Neutrophil (primary cell): ENCODE measurements around the gene GPX2.
A peak's percentile ranks its signal among the peaks of the same experiment; 100 is the strongest.

Experiments
- H3K27ac ChIP-seq: fragments of 200-600 bp; sonication (generic); 2 replicates; pipeline ENCODE4 v1.5.1; 2016; ENCODE audit warnings: mild to moderate bottlenecking, moderate library complexity
- H3K27me3 ChIP-seq: fragments of 200-600 bp; sonication (generic); 2 replicates; pipeline ENCODE4 v1.6.0; 2016; ENCODE audit warnings: mild to moderate bottlenecking
- H3K36me3 ChIP-seq: fragments of 200-600 bp; sonication (generic); 2 replicates; pipeline ENCODE4 v1.5.1; 2017
- H3K4me1 ChIP-seq, 2 experiments: fragments of 200-600 bp in 1 of 2; sonication (generic) in 1 of 2; 1 replicate in 1 of 2; 2 replicates in 1 of 2; pipeline versions ENCODE4 v1.5.1 to v1.6.1; 2013 to 2016; ENCODE audit warnings: low read depth in 1 of 2, low read length in 1 of 2, mild to moderate bottlenecking in 1 of 2, moderate library complexity in 1 of 2; ENCODE audit not compliant: control insufficient read depth in 1 of 2, insufficient read depth in 1 of 2
- H3K4me3 ChIP-seq, 2 experiments: fragments of 200-600 bp in 1 of 2; sonication (generic) in 1 of 2; 1 replicate in 1 of 2; 2 replicates in 1 of 2; pipeline ENCODE4 v1.5.1; 2013 to 2016; ENCODE audit warnings: low read depth in 1 of 2, low read length in 1 of 2, mild to moderate bottlenecking in 1 of 2, moderate library complexity in 1 of 2
- H3K9me3 ChIP-seq: fragments of 200-600 bp; sonication (generic); 2 replicates; pipeline ENCODE4 v1.5.1; 2016
- TF ChIP-seq, protein P1 (sequence below): fragments of 200-600 bp; sonication (generic); IDR thresholded peaks from 2 replicates; pipeline ENCODE4 v1.5.1; 2016; ENCODE audit warnings: antibody characterized with exemption

The GPX2 gene

DNA sequence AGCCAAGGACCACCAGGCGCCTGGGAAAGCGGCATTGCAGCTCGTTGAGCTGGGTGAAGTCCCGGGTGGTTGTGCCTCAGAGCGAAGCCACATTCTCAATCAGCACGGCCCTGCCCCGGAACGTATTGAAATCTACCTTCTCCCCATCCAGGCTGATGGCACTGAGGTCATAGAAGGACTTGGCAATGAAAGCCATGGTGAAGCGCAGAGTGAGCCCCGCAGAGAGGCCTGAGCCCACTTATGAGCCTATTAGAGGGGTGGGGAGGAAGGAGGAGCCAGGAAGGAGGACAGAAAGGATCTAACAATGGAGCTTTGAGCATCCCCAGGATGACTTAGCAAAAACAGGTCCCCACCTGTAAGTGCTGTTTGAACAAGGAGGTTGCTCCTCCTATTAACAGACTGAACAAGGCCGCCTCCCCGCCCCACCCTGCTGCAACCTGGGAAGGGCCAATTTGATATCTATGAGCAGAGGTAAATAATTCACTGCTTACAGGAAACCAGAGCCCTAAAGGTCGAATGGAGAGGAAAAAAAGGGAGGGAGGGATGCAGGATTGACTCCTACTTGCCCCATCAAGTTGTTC lies at the start of gene GPX2:
GPX2 (minus strand) TSS at position 215 of the 581 bp plus-strand sequence; CDS start at position 196, 19 bp downstream.
- Histone ChIP-seq H3K27me3 (no peaks in the 10 kb centered on the region), H3K9me3 (no peaks in the 10 kb centered on the region), H3K4me3 (no peak within 1 kb of the TSS), H3K36me3 (peaks cover 43% of the 10 kb centered on the region), H3K27ac (peak within 1 kb of the TSS; percentile 58), H3K4me1 (peaks cover 30 to 51% of the 10 kb centered on the region in 2 experiments)
- TF ChIP-seq, protein P1, sequence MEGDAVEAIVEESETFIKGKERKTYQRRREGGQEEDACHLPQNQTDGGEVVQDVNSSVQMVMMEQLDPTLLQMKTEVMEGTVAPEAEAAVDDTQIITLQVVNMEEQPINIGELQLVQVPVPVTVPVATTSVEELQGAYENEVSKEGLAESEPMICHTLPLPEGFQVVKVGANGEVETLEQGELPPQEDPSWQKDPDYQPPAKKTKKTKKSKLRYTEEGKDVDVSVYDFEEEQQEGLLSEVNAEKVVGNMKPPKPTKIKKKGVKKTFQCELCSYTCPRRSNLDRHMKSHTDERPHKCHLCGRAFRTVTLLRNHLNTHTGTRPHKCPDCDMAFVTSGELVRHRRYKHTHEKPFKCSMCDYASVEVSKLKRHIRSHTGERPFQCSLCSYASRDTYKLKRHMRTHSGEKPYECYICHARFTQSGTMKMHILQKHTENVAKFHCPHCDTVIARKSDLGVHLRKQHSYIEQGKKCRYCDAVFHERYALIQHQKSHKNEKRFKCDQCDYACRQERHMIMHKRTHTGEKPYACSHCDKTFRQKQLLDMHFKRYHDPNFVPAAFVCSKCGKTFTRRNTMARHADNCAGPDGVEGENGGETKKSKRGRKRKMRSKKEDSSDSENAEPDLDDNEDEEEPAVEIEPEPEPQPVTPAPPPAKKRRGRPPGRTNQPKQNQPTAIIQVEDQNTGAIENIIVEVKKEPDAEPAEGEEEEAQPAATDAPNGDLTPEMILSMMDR = no peak

DNA sequence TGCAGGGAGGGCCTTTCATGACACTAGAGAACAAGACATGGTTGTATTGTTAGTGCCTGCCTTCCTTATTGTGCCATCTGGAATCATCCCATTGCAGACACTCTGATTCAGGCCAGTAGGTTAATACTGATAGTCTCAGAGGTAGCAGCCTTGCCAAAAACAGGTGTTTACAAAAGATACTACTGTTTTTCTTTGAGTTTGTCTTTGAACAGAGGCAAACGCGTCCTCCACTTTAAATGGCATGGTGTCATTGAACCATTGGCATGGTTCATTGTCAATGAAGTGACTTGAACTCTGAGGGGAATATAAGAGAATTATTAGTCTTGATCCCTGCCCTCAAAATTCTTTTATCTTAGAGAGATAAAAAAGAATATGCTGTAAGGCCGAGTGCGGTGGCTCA lies 48.4 kb upstream of the GPX2 start:
- H3K27me3 ChIP-seq = no peaks in the 10 kb centered on the region
- H3K36me3 ChIP-seq = no peaks in the 10 kb centered on the region
- H3K4me1 ChIP-seq = peaks cover 75 to 84% of the 10 kb centered on the region in 2 experiments
- H3K9me3 ChIP-seq = no peaks in the 10 kb centered on the region
- TF ChIP-seq, protein P1 = no peak
- H3K27ac ChIP-seq = peak overlapping the region; percentile 98
- H3K4me3 ChIP-seq = no peak overlapping the region

- Histone ChIP-seq H3K27ac (peak overlapping the region; percentile 98), H3K9me3 (no peaks in the 10 kb centered on the region), H3K27me3 (no peaks in the 10 kb centered on the region), H3K4me3 (peak overlapping the region; percentile 9 to 20), H3K4me1 (peaks cover 76 to 79% of the 10 kb centered on the region in 2 experiments), H3K36me3 (no peaks in the 10 kb centered on the region)
- TF ChIP-seq, protein P1 = no peak
These were observed 47.8 kb upstream of the GPX2 start for GRCh38 chr14:64990296-64990695.

GRCh38 chr14:64987438-64987767 lies 44.9 kb upstream of the GPX2 start:
- H3K9me3 ChIP-seq = no peaks in the 10 kb centered on the region
- H3K36me3 ChIP-seq = no peaks in the 10 kb centered on the region
- TF ChIP-seq, protein P1 = no peak
- H3K4me1 ChIP-seq = peaks cover 53 to 56% of the 10 kb centered on the region in 2 experiments
- H3K27me3 ChIP-seq = no peaks in the 10 kb centered on the region
- H3K4me3 ChIP-seq = peak overlapping the region; percentile 94 to 95
- peak overlapping the region; percentile 88 for H3K27ac ChIP-seq

GRCh38 chr14:64986648-64987437 lies 44.3 kb upstream of the GPX2 start, which contains the start of gene FNTB:
TSS of gene FNTB (plus strand) at chr14:64986895. CDS start at chr14:64986954, 59 bp downstream.
- H3K27ac ChIP-seq = peak within 1 kb of the TSS; percentile 88
- peaks cover 47 to 51% of the 10 kb centered on the region in 2 experiments for H3K4me1 ChIP-seq
- H3K36me3 ChIP-seq = no peaks in the 10 kb centered on the region
- TF ChIP-seq, protein P1 = peak; percentile 92
- no peaks in the 10 kb centered on the region for H3K27me3 ChIP-seq
- peak within 1 kb of the TSS; percentile 94 to 95 for H3K4me3 ChIP-seq
- no peaks in the 10 kb centered on the region for H3K9me3 ChIP-seq
